GM12872 (cell line): ENCODE data around the gene TECPR2.

Experiments used
- CTCF ChIP-seq: IDR thresholded peaks from 3 replicates; pipeline ENCODE4 v1.5.1; 2011; ENCODE audit warnings: low read depth, mild to moderate bottlenecking, low read length, moderate library complexity; ENCODE audit not compliant: insufficient read depth

TECPR2 gene

DNA sequence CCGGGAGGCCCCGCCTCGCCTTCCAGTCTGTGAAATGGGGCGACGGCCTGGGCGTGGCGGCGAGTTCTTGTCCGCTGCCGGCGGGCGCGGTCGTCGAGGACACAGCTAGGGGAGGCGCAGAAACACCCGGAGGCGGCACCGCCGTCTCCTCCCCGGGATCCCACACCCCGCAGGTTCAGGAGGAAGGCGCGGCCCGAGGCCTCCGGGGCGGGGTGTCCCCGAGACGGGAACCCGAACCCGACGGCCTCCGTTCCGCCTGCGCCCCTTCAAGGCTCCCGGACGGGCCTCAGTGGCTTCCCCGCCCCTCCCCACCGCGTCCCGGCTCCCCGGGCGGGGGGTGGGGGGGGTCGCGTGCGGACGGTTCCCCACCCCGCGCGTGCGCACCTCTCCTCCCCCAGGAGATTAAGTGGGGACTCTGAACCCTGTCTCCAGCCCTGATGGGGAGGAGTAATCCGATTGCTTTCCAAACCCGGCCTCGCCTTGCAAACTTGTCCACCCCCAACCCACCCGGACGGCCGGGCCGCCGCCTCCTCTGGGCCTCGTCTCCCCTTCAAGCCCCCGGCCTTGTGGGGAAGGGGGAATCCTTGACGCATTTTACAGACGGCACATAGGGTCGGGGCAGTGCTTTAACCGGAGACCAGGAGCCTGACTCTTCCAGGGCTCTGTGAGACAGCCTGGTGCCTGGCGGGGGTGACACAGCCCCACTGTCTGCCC lies 182.2 kb downstream of the TECPR2 start:
- TF ChIP-seq CTCF: no peak

DNA sequence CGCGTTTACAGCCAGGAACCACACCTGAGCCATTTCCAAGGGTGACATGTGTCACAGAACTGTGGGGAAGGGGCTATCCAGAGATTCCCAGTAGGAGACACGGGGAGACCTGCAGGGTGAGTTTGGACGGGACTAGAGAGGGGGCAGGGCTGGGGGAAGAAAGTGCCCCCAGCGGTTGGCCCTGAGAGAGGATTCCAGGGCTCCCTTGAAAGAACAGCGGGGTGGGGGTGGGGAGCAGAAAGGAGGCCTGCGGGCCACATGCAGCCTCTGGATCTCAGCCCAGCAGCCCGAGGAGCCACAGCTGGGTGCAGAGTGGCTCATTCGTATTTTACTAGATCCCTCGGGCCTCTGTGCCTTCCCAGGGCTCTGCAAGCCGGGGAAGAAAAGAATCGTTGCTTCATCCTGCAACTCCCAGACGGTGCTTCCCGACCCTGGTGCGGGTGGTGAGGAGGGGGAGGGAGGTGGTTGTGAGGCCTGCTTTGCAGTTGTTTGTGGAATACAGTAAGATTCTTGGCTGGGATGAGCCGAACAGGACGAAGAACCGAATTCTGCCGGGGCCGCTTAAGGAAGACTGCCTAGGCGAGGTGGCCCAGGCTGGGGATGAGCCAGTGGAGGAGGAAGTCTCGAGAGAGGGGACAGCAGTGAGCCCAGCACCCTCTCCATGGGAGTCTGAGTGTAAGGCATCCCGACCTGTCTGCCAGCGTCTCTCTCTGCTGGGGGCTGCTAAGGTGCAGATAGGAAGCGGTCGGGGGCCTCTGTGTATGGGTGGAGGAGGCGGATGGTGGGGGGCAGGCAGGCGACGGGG lies 182.9 kb downstream of the TECPR2 start:
- no peak for TF ChIP-seq CTCF

DNA sequence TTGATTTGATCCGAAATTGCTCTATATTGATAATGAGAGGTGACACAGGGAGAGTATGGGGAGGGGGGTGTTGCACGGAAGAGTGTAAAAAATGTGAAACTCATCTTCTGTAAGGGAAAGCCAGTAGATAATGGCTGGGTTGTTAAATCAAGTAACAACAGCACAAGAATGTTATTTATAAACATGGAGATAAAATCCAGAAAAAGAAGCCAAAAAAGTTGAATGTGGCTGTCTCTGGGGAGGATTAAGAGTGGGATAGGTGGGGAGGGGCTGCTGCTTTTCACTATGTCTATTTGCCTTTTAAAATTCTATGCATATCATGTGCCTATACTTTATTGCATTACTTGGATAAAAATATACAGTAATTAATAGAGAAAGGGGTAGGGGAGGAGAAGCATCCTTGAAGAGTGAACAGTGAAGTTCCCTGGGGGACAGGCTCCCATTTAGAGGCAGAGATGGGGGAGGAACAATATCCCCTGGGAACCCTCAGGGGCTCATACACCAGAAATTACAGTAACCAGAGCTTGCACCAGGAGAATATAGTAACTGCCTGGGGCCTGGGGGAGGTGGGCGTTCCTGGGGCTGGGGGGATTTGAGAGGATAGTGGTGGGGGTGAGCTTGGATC lies 186.0 kb downstream of the TECPR2 start:
- TF ChIP-seq CTCF: no peak
